HepG2 (cell line): ENCODE measurements around the gene TCF3. TPM values are rescaled to one million over a fixed set of nuclear protein-coding genes. Genes with fewer than 3 reads are reported as not detected.

Experiments used
- AHR ChIP-seq: IDR thresholded peaks from 2 replicates; pipeline ENCODE4 v1.6.1; 2018; ENCODE audit warnings: missing genetic modification reagents, missing compliant biosample characterization
- EEA1 ChIP-seq: sonication (generic); formaldehyde crosslinking; IDR thresholded peaks from 2 replicates; pipeline ENCODE4 v1.5.1; 2020; ENCODE audit warnings: mild to moderate bottlenecking, missing genetic modification reagents, borderline replicate concordance
- HES4 ChIP-seq: sonication (generic); formaldehyde crosslinking; IDR thresholded peaks from 2 replicates; pipeline ENCODE4 v1.9.0; 2021; ENCODE audit warnings: mild to moderate bottlenecking, missing genetic modification reagents, borderline replicate concordance
- MXD3 ChIP-seq: IDR thresholded peaks from 2 replicates; pipeline ENCODE4 v1.6.1; 2016; ENCODE audit warnings: mild to moderate bottlenecking, missing biosample characterization, missing genetic modification reagents
- PITX1 ChIP-seq: sonication (generic); formaldehyde crosslinking; IDR thresholded peaks from 2 replicates; pipeline ENCODE4 v1.5.1; 2020; ENCODE audit warnings: mild to moderate bottlenecking, missing genetic modification reagents
- RBM22 ChIP-seq: fragments of 200-400 bp; formaldehyde crosslinking; optimal IDR thresholded peaks from 2 replicates; pipeline ENCODE3; 2017; ENCODE audit warnings: mild to moderate bottlenecking, low read length, moderate library complexity
- SALL1 ChIP-seq: sonication (generic); formaldehyde crosslinking; IDR thresholded peaks from 2 replicates; pipeline ENCODE4 v1.8.0; 2022; ENCODE audit warnings: mild to moderate bottlenecking, missing genetic modification reagents
- SIN3A ChIP-seq: IDR thresholded peaks from 2 replicates; pipeline ENCODE4 v1.6.1; 2011; ENCODE audit warnings: low read depth, mild to moderate bottlenecking, control low read depth, low read length, borderline replicate concordance
- SOX13 ChIP-seq, 3 experiments: fragments of 450-650 bp in 1 of 3; sonication (generic) in 1 of 3; formaldehyde crosslinking in 1 of 3; IDR thresholded peaks in 2 of 3; conservative IDR thresholded peaks in 1 of 3; 2 replicates each; pipeline versions ENCODE4 v1.5.0 to v1.6.1; 2016 to 2020; ENCODE audit warnings: antibody characterized with exemption in 1 of 3, mild to moderate bottlenecking in 1 of 3, missing compliant biosample characterization in 1 of 3, missing genetic modification reagents in 1 of 3, moderate library complexity in 1 of 3
- TIGD3 ChIP-seq: sonication (generic); formaldehyde crosslinking; IDR thresholded peaks from 2 replicates; pipeline ENCODE4 v1.5.1; 2020; ENCODE audit warnings: mild to moderate bottlenecking, missing genetic modification reagents, borderline replicate concordance
- ZBTB43 ChIP-seq: sonication (generic); formaldehyde crosslinking; conservative IDR thresholded peaks from 2 replicates; pipeline ENCODE4 v1.4.0; 2020; ENCODE audit warnings: missing genetic modification reagents
- ZNF318 ChIP-seq: sonication (generic); formaldehyde crosslinking; IDR thresholded peaks from 2 replicates; pipeline ENCODE4 v1.4.0; 2020; ENCODE audit warnings: mild to moderate bottlenecking, missing genetic modification reagents
- ZNF709 ChIP-seq: sonication (generic); formaldehyde crosslinking; IDR thresholded peaks from 2 replicates; pipeline ENCODE4 v1.5.0; 2020; ENCODE audit warnings: mild to moderate bottlenecking, missing genetic modification reagents
- ZNF747 ChIP-seq: sonication (generic); formaldehyde crosslinking; IDR thresholded peaks from 2 replicates; pipeline ENCODE4 v1.8.1; 2023; ENCODE audit warnings: missing genetic modification reagents, mild to moderate bottlenecking, borderline replicate concordance
- ZNF781 ChIP-seq: sonication (generic); formaldehyde crosslinking; IDR thresholded peaks from 2 replicates; pipeline ENCODE4 v1.5.1; 2020; ENCODE audit warnings: borderline replicate concordance, mild to moderate bottlenecking, missing genetic modification reagents; ENCODE audit errors: not compliant biosample characterization
- ZSCAN20 ChIP-seq: sonication (generic); formaldehyde crosslinking; IDR thresholded peaks from 2 replicates; pipeline ENCODE4 v1.4.0; 2020; ENCODE audit warnings: missing genetic modification reagents, mild to moderate bottlenecking, borderline replicate concordance
- polyA plus RNA-seq, 8 experiments: library from polyadenylated mRNA; depleted of rRNA in 3 of 8; stranded (reverse) in 7 of 8; unstranded in 1 of 8; fragments of >200 nt; fragmentation: Illumina TruSeq in 4 of 8; extraction: Trizol in 4 of 8; gene quantifications; 2 replicates each; pipeline versions ENCODE4 v1.2.1 to v1.2.3, GENCODE V29; 2011 to 2016; ENCODE audit warnings: low read depth in 4 of 8, missing spikeins in 1 of 8, mixed read lengths in 1 of 8; ENCODE audit not compliant: insufficient read depth in 1 of 8
- total RNA-seq, 5 experiments: library from RNA; depleted of rRNA; stranded (reverse); fragments of >200 nt; fragmentation: Illumina TruSeq; extraction: Trizol; gene quantifications; 2 replicates each; pipeline ENCODE4 v1.2.3, GENCODE V29; 2016; ENCODE audit warnings: low read depth in 1 of 5

Gene TCF3
- total and polyA plus RNA-seq, 2 of the 13 experiments (the other 11 are each of a cell fraction or from before 2014, with no cell fraction given): 51.4 to 53.2 TPM

GRCh38 chr19:1568320-1569019 lies 83.9 kb downstream of the TCF3 start, which contains the start of gene MEX3D (continued):
- no peak for TF ChIP-seq ZNF318 (CRISPR knock-in tag)
- peak; percentile 83; the same call in 1 of the 2 replicates for TF ChIP-seq HES4 (CRISPR knock-in tag)
- peak; percentile 81 for TF ChIP-seq SALL1 (CRISPR knock-in tag)
- TF ChIP-seq MXD3 (CRISPR knock-in tag): peak; percentile 95
- peak; percentile 71; the same call in 1 of the 2 replicates for TF ChIP-seq ZNF709 (CRISPR knock-in tag)
- peak; percentile 44; the same call in 1 of the 2 replicates for TF ChIP-seq SIN3A
- no peak for TF ChIP-seq ZNF781 (CRISPR knock-in tag)
- no peak for TF ChIP-seq SOX13 (IDR thresholded peaks at IDR 0.05)
- 0 out of 4 replicates have a peak, but pooled peaks of 1 of the 2 experiments have one; percentile 13 for TF ChIP-seq SOX13 (CRISPR knock-in tag; conservative IDR thresholded peaks at IDR 0.05 in 1 of 2, IDR thresholded peaks at IDR 0.05 in 1 of 2)
- no peak for TF ChIP-seq PITX1
- TF ChIP-seq TIGD3: no peak
- TF ChIP-seq EEA1: peak; percentile 94
- no peak; the same call in 1 of the 2 replicates for TF ChIP-seq ZNF747
- TF ChIP-seq ZBTB43 (CRISPR knock-in tag): peak; percentile 83
- peak; percentile 79; the same call in 1 of the 2 replicates for TF ChIP-seq AHR
- TF ChIP-seq RBM22: no peak
- peak; percentile 85; the same call in 1 of the 2 replicates for TF ChIP-seq ZSCAN20 (CRISPR knock-in tag)
